ENCODE data around the gene ATP2C2. TPM values are rescaled to one million over a fixed set of nuclear protein-coding genes. Genes with fewer than 3 reads are reported as not detected.

ATP2C2 gene
- total RNA-seq, 1 experiment from 2014 or later = 4.0 TPM

DNA sequence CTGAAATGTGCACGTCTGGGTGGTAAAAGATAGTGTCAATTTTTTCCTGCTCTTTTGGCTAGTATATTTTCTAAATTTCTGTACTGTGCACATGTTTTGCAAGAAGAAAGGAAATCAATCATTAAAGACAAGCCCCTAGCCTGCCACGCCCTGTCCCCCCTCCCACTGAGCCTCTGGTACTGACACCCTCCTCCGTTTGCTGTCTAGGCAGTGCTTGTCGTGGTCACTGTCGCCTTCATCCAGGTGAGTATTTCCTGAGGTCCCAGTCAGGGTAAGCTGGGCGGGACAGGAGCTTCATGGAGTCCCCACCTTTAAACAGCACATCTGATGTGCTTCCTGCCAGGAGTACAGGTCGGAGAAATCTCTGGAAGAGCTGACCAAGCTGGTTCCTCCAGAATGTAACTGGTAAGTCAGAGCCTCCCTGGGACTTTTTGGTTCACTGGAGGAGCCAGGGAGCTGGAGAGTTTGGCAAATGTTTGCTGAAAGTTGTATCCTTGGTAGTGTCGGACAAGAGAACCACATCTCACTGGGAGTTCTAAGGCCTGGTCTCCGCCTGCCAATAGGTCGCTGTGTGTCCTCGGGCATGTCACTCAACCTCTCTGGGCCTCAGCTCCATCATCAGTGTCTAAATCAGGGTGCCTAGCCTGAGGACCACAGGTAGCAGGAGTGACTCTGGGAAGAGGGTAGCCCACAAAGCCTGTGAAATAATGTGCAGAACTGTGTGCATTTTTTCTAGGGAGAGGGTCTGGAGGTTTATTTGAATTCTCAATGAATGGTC lies 42.2 kb downstream of the ATP2C2 start:
- Histone ChIP-seq H3K79me1 (ENCODE audit: insufficient read depth, low read depth, low read length, poor library complexity, severe bottlenecking) (no peaks in the 10 kb centered on the region), H4K5ac (ENCODE audit: insufficient read length, low read depth, low read length) (no peak overlapping the region), H3K23me2 (ENCODE audit: insufficient read length, low read depth, low read length, poor library complexity, severe bottlenecking) (no peaks in the 10 kb centered on the region), H4K20me1 (ENCODE audit: control insufficient read depth, insufficient read depth, insufficient read length) (no peaks in the 10 kb centered on the region), H3K9ac (ENCODE audit: extremely low read depth, insufficient read length, low read length) (no peak overlapping the region), H2BK5ac (ENCODE audit: insufficient read length, low read length) (no peak overlapping the region), H2BK15ac (ENCODE audit: low read depth, low read length) (no peak overlapping the region), H2BK20ac (ENCODE audit: low read depth, low read length, poor library complexity, severe bottlenecking) (no peak overlapping the region), H3K9me3 (ENCODE audit: control insufficient read depth, low read depth, low read length) (no peaks in the 10 kb centered on the region), H3K23ac (ENCODE audit: insufficient read length, low read depth, low read length) (no peak overlapping the region), H3K14ac (ENCODE audit: insufficient read depth, low read length) (no peak overlapping the region), H2AFZ (ENCODE audit: low read length) (no peak overlapping the region), H2BK12ac (ENCODE audit: insufficient read length, low read depth, low read length) (no peak overlapping the region), H3K18ac (ENCODE audit: insufficient read length, low read depth, low read length) (no peak overlapping the region), H4K91ac (ENCODE audit: insufficient read length, low read depth, low read length) (no peak overlapping the region), H3K79me2 (ENCODE audit: insufficient read depth, low read length) (no peaks in the 10 kb centered on the region), H3K4ac (ENCODE audit: low read depth, low read length) (no peak overlapping the region), H2BK120ac (ENCODE audit: low read depth, low read length, poor library complexity, severe bottlenecking) (no peak overlapping the region), H3K56ac (ENCODE audit: insufficient read length, low read depth, low read length) (no peak overlapping the region), H3K4me1 (ENCODE audit: insufficient read depth, low read length) (no peaks in the 10 kb centered on the region), H3K27ac (ENCODE audit: insufficient read length, low read depth, low read length) (no peak overlapping the region), H3K4me2 (ENCODE audit: insufficient read depth, insufficient read length, low read length) (no peak overlapping the region), H3T11ph (ENCODE audit: low read length) (no peak overlapping the region), H4K8ac (replicated peaks; ENCODE audit: insufficient read length, low read depth, low read length) (no peak overlapping the region), H2AK5ac (ENCODE audit: insufficient read length, low read length) (no peak overlapping the region), H3K27me3 (ENCODE audit: insufficient read depth, low read length) (no peaks in the 10 kb centered on the region)
- H3K36me3 Mint-ChIP-seq (ENCODE audit: insufficient read depth in 1 of 3, low read depth in 3 of 3) = no peaks in the 10 kb centered on the region
- DNase-seq = no peak
- no peak for TF ChIP-seq CTCF (conservative IDR thresholded peaks at IDR 0.05)
- H3K9me3 Mint-ChIP-seq = no peaks in the 10 kb centered on the region; a peak in 1 of 5 replicates
- no CpG with 5 or more reads among the region's 11 CpGs for WGBS (ENCODE audit: extremely low coverage, insufficient read length, low lambda C conversion rate)
- H3K4me3 Mint-ChIP-seq = no peak overlapping the region
- H3K27ac Mint-ChIP-seq = no peak overlapping the region
- H3K4me1 Mint-ChIP-seq = peaks cover 0 to 5% of the 10 kb centered on the region in 2 experiments; a peak in 2 of 4 replicates
- peaks cover 11% of the 10 kb centered on the region for H3K27me3 Mint-ChIP-seq (ENCODE audit: low read depth)

All from H9 (cell line).